IMR-90 (cell line): ENCODE results near the gene EID3. TPM values are rescaled to one million over a fixed set of nuclear protein-coding genes. Genes with fewer than 3 reads are reported as not detected.

Source experiments
- ATAC-seq: fragments of 200-7000 bp; cut with Tn5 transposase; 2 replicates; pipeline ENCODE4 v1.9.1; 2020; ENCODE audit warnings: low read depth, mild to moderate bottlenecking, moderate library complexity
- BruUV-seq: library from RNA; stranded (reverse); fragments of 400-500 nt; replicated peaks from 2 replicates; lab custom pipeline; 2021; lab: Mats Ljungman, UMichigan
- CTCF ChIA-PET: fragments of 300-600 bp; formaldehyde crosslinking; extraction: SDS; loops from one replicate; lab custom pipeline; 2021; ENCODE audit warnings: antibody characterized with exemption; lab: Yijun Ruan, JAX
- POLR2A ChIA-PET: fragments of 300-600 bp; sonication (Branson Sonifier 250); formaldehyde crosslinking; loops from one replicate; lab custom pipeline; 2022; ENCODE audit warnings: antibody characterized with exemption; ENCODE audit not compliant: unreplicated experiment; lab: Charles Lee
- DNase-seq: peaks from one replicate; pipeline ENCODE4 v3.0.0; 2013
- H2AFZ ChIP-seq: replicated peaks from 2 replicates; pipeline ENCODE3; 2013; ENCODE audit warnings: low read length, mild to moderate bottlenecking; ENCODE audit not compliant: poor library complexity
- H2AK5ac ChIP-seq: 2 replicates; pipeline ENCODE4 v1.6.1; 2013; ENCODE audit warnings: low read depth, low read length, inconsistent platforms
- H2AK9ac ChIP-seq: replicated peaks from 2 replicates; pipeline ENCODE3; 2013; ENCODE audit warnings: mild to moderate bottlenecking, low read depth, low read length, moderate library complexity; ENCODE audit not compliant: poor library complexity
- H2BK120ac ChIP-seq: 2 replicates; pipeline ENCODE4 v1.6.1; 2013; ENCODE audit warnings: low read depth, low read length, inconsistent platforms
- H2BK15ac ChIP-seq: 3 replicates; pipeline ENCODE4 v1.6.1; 2013; ENCODE audit warnings: low read depth, low read length, inconsistent platforms
- H2BK20ac ChIP-seq: 2 replicates; pipeline ENCODE4 v1.6.1; 2013; ENCODE audit warnings: low read depth, mild to moderate bottlenecking, inconsistent platforms, low read length, moderate library complexity
- H2BK5ac ChIP-seq: 2 replicates; pipeline ENCODE4 v1.6.1; 2013; ENCODE audit warnings: mild to moderate bottlenecking, low read depth, low read length, inconsistent platforms; ENCODE audit not compliant: poor library complexity, severe bottlenecking
- H3K14ac ChIP-seq: replicated peaks from 2 replicates; pipeline ENCODE4 v1.6.1; 2013; ENCODE audit warnings: low read depth, low read length, inconsistent platforms
- H3K18ac ChIP-seq: 2 replicates; pipeline ENCODE4 v1.6.1; 2013; ENCODE audit warnings: low read depth, low read length, control low read depth
- H3K23ac ChIP-seq: 2 replicates; pipeline ENCODE4 v1.6.1; 2013; ENCODE audit warnings: low read depth, low read length, inconsistent platforms
- H3K27ac ChIP-seq: 2 replicates; pipeline ENCODE4 v1.5.1; 2013; ENCODE audit warnings: mild to moderate bottlenecking, control low read depth, low read length; ENCODE audit not compliant: insufficient read depth
- H3K27me3 ChIP-seq: 2 replicates; pipeline ENCODE4 v1.6.1; 2013; ENCODE audit warnings: low read length; ENCODE audit not compliant: control insufficient read depth, insufficient read depth
- H3K36me3 ChIP-seq: 2 replicates; pipeline ENCODE4 v1.6.1; 2013; ENCODE audit warnings: low read length, mixed read lengths; ENCODE audit not compliant: control insufficient read depth, insufficient read depth
- H3K4ac ChIP-seq: 2 replicates; pipeline ENCODE4 v1.6.1; 2013; ENCODE audit warnings: low read depth, low read length, inconsistent platforms
- H3K4me1 ChIP-seq: 2 replicates; pipeline ENCODE4 v1.6.1; 2013; ENCODE audit warnings: low read length, mixed read lengths; ENCODE audit not compliant: control insufficient read depth, insufficient read depth
- H3K4me2 ChIP-seq: 2 replicates; pipeline ENCODE4 v1.6.1; 2013; ENCODE audit warnings: low read depth, mild to moderate bottlenecking, control low read depth, low read length, moderate library complexity
- H3K4me3 ChIP-seq: 2 replicates; pipeline ENCODE4 v1.5.1; 2013; ENCODE audit warnings: low read depth, mild to moderate bottlenecking, control low read depth, low read length, moderate library complexity; ENCODE audit not compliant: insufficient read depth
- H3K56ac ChIP-seq: 2 replicates; pipeline ENCODE4 v1.6.1; 2013; ENCODE audit warnings: low read length, inconsistent platforms; ENCODE audit not compliant: insufficient read depth; ENCODE audit errors: extremely low read depth
- H3K79me1 ChIP-seq, 2 experiments: 2 replicates each; pipeline ENCODE4 v1.6.1; 2013; ENCODE audit warnings: low read length in 2 of 2, inconsistent platforms in 1 of 2, low read depth in 1 of 2
- H3K9ac ChIP-seq: 2 replicates; pipeline ENCODE4 v1.6.1; 2013; ENCODE audit warnings: low read depth, low read length, control low read depth
- H3K9me1 ChIP-seq: 2 replicates; pipeline ENCODE4 v1.6.1; 2013; ENCODE audit warnings: low read length, inconsistent platforms; ENCODE audit not compliant: insufficient read depth
- H3K9me3 ChIP-seq: 2 replicates; pipeline ENCODE4 v1.6.1; 2013; ENCODE audit warnings: low read length; ENCODE audit not compliant: control insufficient read depth, insufficient read depth
- H4K20me1 ChIP-seq: 2 replicates; pipeline ENCODE4 v1.6.1; 2013; ENCODE audit warnings: low read length, inconsistent platforms; ENCODE audit not compliant: insufficient read depth
- H4K5ac ChIP-seq: 2 replicates; pipeline ENCODE4 v1.6.1; 2013; ENCODE audit warnings: mild to moderate bottlenecking, low read depth, low read length, control low read depth
- H4K8ac ChIP-seq, 2 experiments: 2 replicates each; pipeline ENCODE4 v1.6.1; 2013; ENCODE audit warnings: low read depth in 2 of 2, low read length in 2 of 2, control low read depth in 1 of 2, inconsistent platforms in 1 of 2
- H4K91ac ChIP-seq: 2 replicates; pipeline ENCODE4 v1.6.1; 2013; ENCODE audit warnings: low read depth, low read length, inconsistent platforms; ENCODE audit not compliant: insufficient read depth
- BHLHE40 ChIP-seq: fragments of 150-350 bp; IDR thresholded peaks from 2 replicates; pipeline ENCODE4 v1.6.1; 2016; ENCODE audit warnings: mild to moderate bottlenecking, low read depth, low read length
- CEBPB ChIP-seq: IDR thresholded peaks from 2 replicates; pipeline ENCODE4 v1.6.1; 2012; ENCODE audit warnings: low read depth, low read length, improper control_type of control experiment
- CHD1 ChIP-seq: IDR thresholded peaks from 2 replicates; pipeline ENCODE4 v1.6.1; 2012; ENCODE audit warnings: low read depth, low read length, improper control_type of control experiment
- FOS ChIP-seq: fragments of 150-350 bp; IDR thresholded peaks from 2 replicates; pipeline ENCODE4 v1.6.1; 2016; ENCODE audit warnings: low read depth, low read length
- MAFK ChIP-seq: IDR thresholded peaks from 2 replicates; pipeline ENCODE4 v1.6.1; 2012; ENCODE audit warnings: low read depth, low read length, improper control_type of control experiment
- MAZ ChIP-seq: IDR thresholded peaks from 2 replicates; pipeline ENCODE4 v1.6.1; 2012; ENCODE audit warnings: low read depth, mild to moderate bottlenecking, low read length, improper control_type of control experiment, moderate library complexity, borderline replicate concordance
- MXI1 ChIP-seq: IDR thresholded peaks from 2 replicates; pipeline ENCODE4 v1.6.1; 2012; ENCODE audit warnings: low read depth, mild to moderate bottlenecking, low read length, moderate library complexity, borderline replicate concordance
- NFE2L2 ChIP-seq: fragments of 150-350 bp; IDR thresholded peaks from 2 replicates; pipeline ENCODE4 v1.6.1; 2016; ENCODE audit warnings: low read depth, mild to moderate bottlenecking, low read length
- POLR2A ChIP-seq: IDR thresholded peaks from 2 replicates; pipeline ENCODE4 v1.6.1; 2012; ENCODE audit warnings: mild to moderate bottlenecking, low read depth, low read length
- RAD21 ChIP-seq: IDR thresholded peaks from 2 replicates; pipeline ENCODE4 v1.6.1; 2012; ENCODE audit warnings: low read length, improper control_type of control experiment
- RCOR1 ChIP-seq: IDR thresholded peaks from 2 replicates; pipeline ENCODE4 v1.6.1; 2012; ENCODE audit warnings: mild to moderate bottlenecking, low read length, improper control_type of control experiment; ENCODE audit not compliant: insufficient replicate concordance
- RFX5 ChIP-seq: IDR thresholded peaks from 2 replicates; pipeline ENCODE4 v1.8.0; 2012; ENCODE audit warnings: low read depth, mild to moderate bottlenecking, low read length, moderate library complexity
- SMC3 ChIP-seq: fragments of 150-350 bp; IDR thresholded peaks from 2 replicates; pipeline ENCODE4 v1.6.1; 2016; ENCODE audit warnings: low read depth, mild to moderate bottlenecking, antibody characterized with exemption, low read length, moderate library complexity
- WGBS, 2 experiments: methylation state at CpG; one replicate each; pipeline versions ENCODE4 v1.1.5 to v1.1.7; 2013; ENCODE audit warnings: missing lambda C conversion rate in 2 of 2; ENCODE audit not compliant: insufficient read length in 1 of 2; ENCODE audit errors: extremely low coverage in 2 of 2; 5-methylcytosine and 5-hydroxymethylcytosine counted together
- dilution Hi-C: fragments of 300-500 bp; cut with HindIII; formaldehyde crosslinking; loops from one replicate; pipeline ENCODE4 v1.14.3; 2018; ENCODE audit warnings: low sequenced_read_pairs; ENCODE audit not compliant: unreplicated experiment
- in situ Hi-C: fragments of 300-500 bp; cut with MboI; formaldehyde crosslinking; loops from 3 replicates; pipeline ENCODE4 v1.14.3; 2019; ENCODE audit warnings: low sequenced_read_pairs, inconsistent platforms, mixed read lengths
- intact Hi-C: fragments of 100-400 bp; cut with micrococcal nuclease; formaldehyde crosslinking; loops from 2 replicates; pipeline ENCODE4 v1.10.0; 2022
- polyA plus RNA-seq, 3 experiments: library from polyadenylated mRNA; depleted of rRNA; stranded (reverse); fragments of >200 nt; gene quantifications; 2 replicates each; pipeline ENCODE4 v1.2.3, GENCODE V29; 2012; ENCODE audit warnings: low replicate concordance in 1 of 3
- total RNA-seq: library from RNA; depleted of rRNA; stranded (reverse); fragments of >200 nt; gene quantifications from 2 replicates; pipeline ENCODE4 v1.2.3, GENCODE V29; 2012
- TF ChIP-seq, protein P1 (sequence below): fragments of 150-350 bp; IDR thresholded peaks from 2 replicates; pipeline ENCODE4 v1.6.1; 2016; ENCODE audit warnings: low read depth, mild to moderate bottlenecking, low read length, moderate library complexity, borderline replicate concordance
- TF ChIP-seq, protein P2 (sequence below): fragments of 150-350 bp; IDR thresholded peaks from 2 replicates; pipeline ENCODE4 v1.6.1; 2017; ENCODE audit warnings: mild to moderate bottlenecking, antibody characterized with exemption, low read length, low read depth

Gene EID3
- total and polyA plus RNA-seq, 2 of the 4 experiments (the other 2 are of a cell fraction), result 2.2 to 4.1 TPM

DNA sequence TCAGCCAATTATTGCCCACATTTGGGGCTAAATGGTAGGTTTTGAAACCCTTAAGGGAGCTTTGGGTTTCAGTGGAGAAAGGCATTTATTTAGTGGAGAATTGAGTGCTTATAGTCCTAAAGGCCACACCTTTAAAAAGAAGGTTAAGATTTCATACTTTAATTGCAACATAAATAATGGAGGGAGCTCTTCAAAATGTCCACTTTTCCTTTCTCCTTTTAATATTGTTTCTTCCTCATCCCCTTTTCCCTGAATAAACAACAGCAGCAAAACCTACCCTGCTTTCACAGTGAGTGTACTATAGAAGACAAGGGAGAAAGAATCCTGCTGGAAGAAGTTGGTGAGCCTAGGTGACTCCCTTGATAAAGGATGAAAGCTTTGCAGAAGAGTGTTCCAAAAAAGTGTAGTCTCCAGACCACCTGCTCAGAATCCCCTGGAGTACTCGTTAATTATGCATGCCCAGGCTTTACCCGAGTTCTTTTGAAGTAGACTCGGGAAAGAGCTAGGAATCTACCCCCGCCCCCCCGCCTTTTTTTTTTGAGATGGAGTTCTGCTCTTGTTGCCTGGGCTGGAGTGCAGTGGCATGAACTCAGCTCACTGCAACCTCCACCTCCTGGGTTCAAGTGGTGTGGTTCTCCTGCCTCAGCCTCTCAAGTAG is 11.5 kb upstream of the EID3 start:
- Histone ChIP-seq H2AK9ac (no peak overlapping the region), H4K5ac (no peak overlapping the region), H3K18ac (no peak overlapping the region), H3K23ac (no peak overlapping the region), H2AK5ac (no peak overlapping the region), H3K79me1 (peaks cover 0 to 12% of the 10 kb centered on the region in 2 experiments; a peak in 1 of 4 replicates), H3K9ac (0 out of 2 replicates have a peak overlapping the region, but pooled peaks have one; percentile 27), H2BK5ac (peak overlapping the region; percentile 18), H2BK120ac (no peak overlapping the region), H4K20me1 (peaks cover 90% of the 10 kb centered on the region), H3K9me1 (peaks cover 6% of the 10 kb centered on the region; the same call in 1 of the 2 replicates), H2AFZ (no peak overlapping the region), H3K9me3 (no peaks in the 10 kb centered on the region), H2BK20ac (no peak overlapping the region), H3K4me1 (peaks cover 20% of the 10 kb centered on the region), H3K27me3 (no peaks in the 10 kb centered on the region), H3K4me3 (no peak overlapping the region), H2BK15ac (no peak overlapping the region), H3K4me2 (peak overlapping the region; percentile 51; the same call in 1 of the 2 replicates), H3K56ac (no peak overlapping the region), H3K27ac (no peak overlapping the region; the same call in 1 of the 2 replicates), H4K8ac (no peak overlapping the region), H3K14ac (no peak overlapping the region), H3K4ac (no peak overlapping the region), H4K91ac (no peak overlapping the region), H3K36me3 (peaks cover 48% of the 10 kb centered on the region)
- no peak for ATAC-seq
- POLR2A ChIA-PET, result interaction anchor here (0.7 to 1.3 kb wide), 3 partner anchors 35 to 74 kb away, joined by 3 to 5 read pairs (median 4); no protein-coding TSS in a partner anchor
- no TSS peak for BruUV-seq
- dilution Hi-C loops (no loop called here), in situ Hi-C loops (no loop called here), intact Hi-C loops (loop anchor here (10.0 kb wide), 1 partner anchor 417 kb away; no protein-coding TSS in a partner anchor)
- CTCF ChIA-PET, result interaction anchor here (0.8 kb wide), 1 partner anchor 70 kb away, joined by 3 read pairs; no protein-coding TSS in a partner anchor
- WGBS, 2 experiments, result 57% methylated on average over 3 of the region's 5 CpGs; no CpG with 5 or more reads in 1 of the 2 experiments
- DNase-seq, result no peak
- no peak for TF ChIP-seq MXI1
- TF ChIP-seq, protein P1, sequence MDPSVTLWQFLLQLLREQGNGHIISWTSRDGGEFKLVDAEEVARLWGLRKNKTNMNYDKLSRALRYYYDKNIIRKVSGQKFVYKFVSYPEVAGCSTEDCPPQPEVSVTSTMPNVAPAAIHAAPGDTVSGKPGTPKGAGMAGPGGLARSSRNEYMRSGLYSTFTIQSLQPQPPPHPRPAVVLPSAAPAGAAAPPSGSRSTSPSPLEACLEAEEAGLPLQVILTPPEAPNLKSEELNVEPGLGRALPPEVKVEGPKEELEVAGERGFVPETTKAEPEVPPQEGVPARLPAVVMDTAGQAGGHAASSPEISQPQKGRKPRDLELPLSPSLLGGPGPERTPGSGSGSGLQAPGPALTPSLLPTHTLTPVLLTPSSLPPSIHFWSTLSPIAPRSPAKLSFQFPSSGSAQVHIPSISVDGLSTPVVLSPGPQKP, result no peak
- TF ChIP-seq, protein P2, sequence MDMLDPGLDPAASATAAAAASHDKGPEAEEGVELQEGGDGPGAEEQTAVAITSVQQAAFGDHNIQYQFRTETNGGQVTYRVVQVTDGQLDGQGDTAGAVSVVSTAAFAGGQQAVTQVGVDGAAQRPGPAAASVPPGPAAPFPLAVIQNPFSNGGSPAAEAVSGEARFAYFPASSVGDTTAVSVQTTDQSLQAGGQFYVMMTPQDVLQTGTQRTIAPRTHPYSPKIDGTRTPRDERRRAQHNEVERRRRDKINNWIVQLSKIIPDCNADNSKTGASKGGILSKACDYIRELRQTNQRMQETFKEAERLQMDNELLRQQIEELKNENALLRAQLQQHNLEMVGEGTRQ, result no peak
- TF ChIP-seq FOS, result no peak
- no peak for TF ChIP-seq SMC3
- no peak for TF ChIP-seq MAZ
- TF ChIP-seq CHD1, result no peak
- no peak for TF ChIP-seq NFE2L2
- no peak for TF ChIP-seq POLR2A
- no peak for TF ChIP-seq RAD21
- TF ChIP-seq RFX5, result no peak
- TF ChIP-seq MAFK, result no peak
- TF ChIP-seq CEBPB, result no peak
- TF ChIP-seq BHLHE40, result no peak
- no peak for TF ChIP-seq RCOR1
